HG02678 (cell line): ENCODE measurements around the gene NKTR.

ENCODE experiments used
- ATAC-seq: cut with Tn5 transposase; IDR thresholded peaks from one replicate; pipeline ENCODE4 v1.9.1; 2021; ENCODE audit warnings: mild to moderate bottlenecking, moderate library complexity; ENCODE audit not compliant: unreplicated experiment

NKTR gene

DNA sequence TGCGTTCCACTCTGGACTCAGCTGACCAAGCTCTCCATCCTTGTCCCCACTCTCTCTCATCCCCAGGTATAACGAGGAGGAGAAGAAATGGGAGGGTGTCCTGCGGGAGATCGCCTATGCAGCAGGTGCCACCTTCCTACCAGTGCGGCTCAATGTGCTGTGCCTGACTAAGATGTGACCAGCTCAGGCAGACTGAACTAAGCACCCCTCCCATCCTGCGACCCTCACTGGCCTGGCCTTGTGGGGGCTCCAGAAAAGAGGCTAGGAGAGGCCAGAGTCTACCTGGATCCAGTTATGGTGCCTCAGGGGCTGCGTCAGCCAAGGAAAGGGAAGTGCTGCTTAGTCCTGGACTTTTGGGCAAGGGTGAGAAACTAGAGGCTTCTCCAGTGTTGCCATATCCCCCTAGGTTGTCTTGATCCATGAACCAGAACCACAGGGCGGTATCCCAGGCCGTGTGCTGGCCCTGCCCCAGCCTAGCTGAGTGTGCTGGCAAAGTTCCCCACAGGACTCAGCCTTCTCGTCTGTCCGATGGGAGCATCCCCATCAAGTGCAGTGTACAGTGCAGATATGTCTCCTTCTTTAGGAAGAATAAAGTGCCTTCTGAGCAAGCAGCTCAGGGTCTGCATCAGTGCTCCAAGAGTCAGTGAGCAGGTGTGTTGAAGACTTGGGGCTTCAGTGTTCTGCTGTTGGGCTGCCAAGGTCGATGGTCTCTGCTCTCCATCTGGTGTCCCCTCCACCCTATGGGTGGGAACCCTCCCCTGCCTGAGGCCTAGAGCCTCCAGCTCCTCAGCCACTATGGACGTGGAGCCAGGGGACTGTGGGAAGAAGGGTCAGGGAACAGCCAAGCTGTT is 91.6 kb downstream of the NKTR start:
- ATAC-seq, result no peak

DNA sequence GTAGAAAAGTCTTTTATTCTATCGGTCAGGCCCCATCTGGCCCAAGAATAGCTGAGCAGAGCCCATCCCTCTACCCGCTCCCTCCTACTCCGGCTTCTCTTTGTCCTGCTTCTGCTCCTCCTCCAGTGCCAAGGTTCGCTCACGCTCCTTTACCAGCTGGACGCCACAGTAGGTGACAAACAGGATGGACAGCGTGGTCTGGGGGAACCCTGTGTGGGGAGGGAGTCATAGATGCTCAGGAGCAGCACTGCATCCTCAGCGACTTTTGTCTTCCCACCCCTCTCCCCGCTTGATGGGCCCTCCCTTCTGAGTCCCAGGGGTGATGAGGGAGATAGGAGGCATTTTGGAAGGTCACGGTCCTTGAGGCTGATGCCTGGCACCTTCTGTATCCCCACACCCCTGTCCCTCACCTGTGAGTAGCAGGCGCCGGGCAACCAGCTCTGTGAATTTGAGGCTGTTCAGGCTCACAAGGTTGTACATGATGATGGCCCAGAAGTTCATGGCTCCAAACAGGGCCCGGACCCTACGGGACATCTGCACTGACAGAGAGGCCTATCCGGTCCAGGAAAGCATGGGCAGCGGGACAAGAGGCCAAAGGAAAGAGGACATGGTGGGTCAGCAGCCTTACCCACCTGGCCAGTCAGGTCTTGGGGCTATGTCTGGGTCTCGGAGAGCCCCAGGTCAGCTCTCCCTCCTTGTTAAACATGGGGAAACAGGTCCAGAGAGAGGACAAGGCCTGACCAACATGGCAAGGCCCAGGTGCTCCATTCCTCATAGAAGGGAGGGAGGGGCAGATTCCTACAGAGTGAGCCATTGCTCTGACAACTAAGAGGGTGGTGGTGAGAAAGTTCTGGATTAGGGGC is 92.4 kb downstream of the NKTR start:
- ATAC-seq, result no peak

- no peak for ATAC-seq
Observed at GRCh38 chr3:42693530-42693930, 93.0 kb downstream of the NKTR start.

GRCh38 chr3:42694366-42694765 is 93.9 kb downstream of the NKTR start:
- no peak for ATAC-seq

DNA sequence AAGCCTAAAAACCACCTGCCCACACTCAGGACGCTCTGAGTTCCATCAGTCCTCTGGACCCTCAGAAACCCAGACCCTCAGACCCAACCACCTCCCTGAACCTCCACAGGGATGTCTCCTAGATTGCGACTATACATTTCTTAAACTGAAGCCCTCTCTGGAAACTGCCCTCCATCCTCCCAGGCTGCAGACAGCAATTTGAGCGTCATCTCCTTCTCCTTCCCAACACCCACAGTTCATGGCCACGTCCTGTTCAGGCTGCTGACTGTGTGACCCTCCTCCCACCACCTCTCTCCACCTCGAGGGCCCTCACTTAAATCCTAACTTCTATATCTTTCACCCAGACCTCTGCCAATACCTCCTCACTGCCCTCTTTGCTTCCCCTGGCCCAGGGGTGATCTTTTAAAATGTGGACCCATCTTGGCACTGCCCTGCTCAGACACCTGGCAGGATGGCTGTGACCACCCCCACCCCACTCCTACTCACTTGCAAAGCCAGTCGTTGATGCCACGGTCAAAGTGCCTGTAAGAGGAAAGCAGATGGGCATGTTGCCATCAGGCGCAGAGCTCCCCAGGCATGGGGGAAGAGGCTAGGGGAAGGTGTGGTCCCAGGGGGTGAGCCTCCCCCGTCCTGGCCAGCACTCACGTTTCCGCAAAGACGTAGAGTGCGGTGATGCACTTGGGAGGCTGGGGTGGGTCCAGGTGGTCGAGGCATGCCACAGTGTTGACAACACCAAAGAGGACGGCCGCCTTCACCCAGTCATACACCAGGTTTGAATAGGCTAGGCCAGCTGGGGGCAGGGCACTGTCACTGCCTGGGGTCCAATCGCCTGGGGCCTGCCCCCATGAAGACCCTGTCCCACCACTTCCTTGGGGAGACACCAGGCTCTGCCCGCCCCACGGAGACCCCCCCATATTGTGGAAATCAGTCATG is 96.1 kb downstream of the NKTR start:
- no peak for ATAC-seq

DNA sequence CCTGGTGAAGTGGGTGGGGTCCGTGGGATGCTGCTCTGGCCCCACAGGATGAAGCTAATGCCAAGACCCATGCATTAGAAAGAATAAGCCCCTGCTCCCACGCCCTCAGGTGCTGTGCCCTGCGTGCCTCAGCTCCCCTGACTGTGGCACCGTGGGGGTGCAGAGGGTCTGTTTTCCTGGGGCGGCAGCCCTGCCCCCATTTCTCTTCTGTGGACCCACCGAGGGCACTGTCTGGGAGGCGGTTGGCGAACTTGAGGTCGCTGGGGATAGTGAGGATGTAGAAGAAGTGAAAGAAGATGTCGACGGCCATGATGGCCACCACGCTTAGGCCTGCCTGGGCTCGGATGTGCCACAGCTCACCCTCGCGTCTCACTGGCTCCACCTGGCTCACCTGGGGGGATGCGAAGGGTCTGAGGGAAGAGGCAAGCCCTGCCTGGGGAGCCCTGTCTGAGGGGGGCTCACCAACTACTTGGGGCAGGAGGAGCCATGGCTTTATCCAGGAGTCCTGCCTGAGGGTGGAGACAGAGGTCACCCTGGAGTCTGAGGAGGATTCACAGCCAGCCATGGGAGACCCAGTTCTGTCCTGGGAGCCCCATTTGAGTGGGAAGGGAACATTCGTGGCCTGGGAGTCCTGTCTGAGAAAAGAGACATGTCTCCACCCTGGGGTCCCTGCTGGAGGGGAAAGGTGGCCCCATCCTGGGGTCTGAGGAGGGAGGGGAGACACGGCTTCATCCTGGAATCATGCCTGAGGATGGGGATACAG is 97.0 kb downstream of the NKTR start:
- ATAC-seq, result no peak
